ENCODE data around the gene SLC6A12.

DNA sequence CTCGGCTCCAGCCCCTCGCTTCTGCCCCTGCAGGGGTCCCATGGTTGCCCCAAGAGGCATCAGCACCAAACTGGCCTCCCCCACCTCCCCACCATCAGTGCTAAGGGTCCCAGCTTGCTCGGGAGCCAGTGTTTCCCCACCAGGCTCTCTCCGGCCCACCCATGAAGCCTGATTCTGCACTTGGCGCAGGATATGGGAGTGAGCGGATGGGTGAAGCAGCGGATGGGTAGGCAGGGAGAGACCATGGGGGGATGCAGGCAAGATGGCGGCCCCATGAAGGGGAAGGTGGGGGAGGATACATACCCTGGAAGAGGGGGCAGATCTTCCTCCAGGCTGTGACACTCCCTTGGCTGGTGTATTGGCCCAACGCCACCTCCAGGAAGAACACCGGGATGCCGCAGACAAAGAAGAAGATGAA lies 9.7 kb downstream of the SLC6A12 start:
- TF ChIP-seq, protein P1, sequence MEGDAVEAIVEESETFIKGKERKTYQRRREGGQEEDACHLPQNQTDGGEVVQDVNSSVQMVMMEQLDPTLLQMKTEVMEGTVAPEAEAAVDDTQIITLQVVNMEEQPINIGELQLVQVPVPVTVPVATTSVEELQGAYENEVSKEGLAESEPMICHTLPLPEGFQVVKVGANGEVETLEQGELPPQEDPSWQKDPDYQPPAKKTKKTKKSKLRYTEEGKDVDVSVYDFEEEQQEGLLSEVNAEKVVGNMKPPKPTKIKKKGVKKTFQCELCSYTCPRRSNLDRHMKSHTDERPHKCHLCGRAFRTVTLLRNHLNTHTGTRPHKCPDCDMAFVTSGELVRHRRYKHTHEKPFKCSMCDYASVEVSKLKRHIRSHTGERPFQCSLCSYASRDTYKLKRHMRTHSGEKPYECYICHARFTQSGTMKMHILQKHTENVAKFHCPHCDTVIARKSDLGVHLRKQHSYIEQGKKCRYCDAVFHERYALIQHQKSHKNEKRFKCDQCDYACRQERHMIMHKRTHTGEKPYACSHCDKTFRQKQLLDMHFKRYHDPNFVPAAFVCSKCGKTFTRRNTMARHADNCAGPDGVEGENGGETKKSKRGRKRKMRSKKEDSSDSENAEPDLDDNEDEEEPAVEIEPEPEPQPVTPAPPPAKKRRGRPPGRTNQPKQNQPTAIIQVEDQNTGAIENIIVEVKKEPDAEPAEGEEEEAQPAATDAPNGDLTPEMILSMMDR (conservative IDR thresholded peaks at IDR 0.05), result no peak
- no peak for TF ChIP-seq EZH2 (IDR thresholded peaks at IDR 0.05; ENCODE audit: low read depth)
